NCI-H345 (cell line): ENCODE measurements around the gene TUBB1.
A peak's percentile ranks its signal among the peaks of the same experiment; 100 is the strongest.
"Not testable (repeated sequence)": the region's sequence is repeated elsewhere in the genome, so short reads cannot be mapped to it uniquely, and the experiment has no call there.

Experiments used
- DNase-seq: peaks from one replicate; lab custom pipeline; 2025; lab: John Stamatoyannopoulos, UW

Gene TUBB1

GRCh38 chr20:59022754-59023153 lies 3.5 kb downstream of the TUBB1 start:
- no peak for DNase-seq

- DNase-seq, result no peak
Observed at GRCh38 chr20:59023616-59024015, 4.4 kb downstream of the TUBB1 start.

DNA sequence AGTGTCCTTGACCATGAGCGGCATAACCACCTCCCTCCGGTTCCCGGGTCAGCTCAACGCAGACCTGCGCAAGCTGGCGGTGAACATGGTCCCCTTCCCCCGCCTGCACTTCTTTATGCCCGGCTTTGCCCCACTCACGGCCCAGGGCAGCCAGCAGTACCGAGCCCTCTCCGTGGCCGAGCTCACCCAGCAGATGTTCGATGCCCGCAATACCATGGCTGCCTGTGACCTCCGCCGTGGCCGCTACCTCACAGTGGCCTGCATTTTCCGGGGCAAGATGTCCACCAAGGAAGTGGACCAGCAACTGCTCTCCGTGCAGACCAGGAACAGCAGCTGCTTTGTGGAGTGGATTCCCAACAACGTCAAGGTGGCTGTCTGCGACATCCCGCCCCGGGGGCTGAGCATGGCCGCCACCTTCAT lies 4.9 kb downstream of the TUBB1 start:
- DNase-seq, result no peak

DNA sequence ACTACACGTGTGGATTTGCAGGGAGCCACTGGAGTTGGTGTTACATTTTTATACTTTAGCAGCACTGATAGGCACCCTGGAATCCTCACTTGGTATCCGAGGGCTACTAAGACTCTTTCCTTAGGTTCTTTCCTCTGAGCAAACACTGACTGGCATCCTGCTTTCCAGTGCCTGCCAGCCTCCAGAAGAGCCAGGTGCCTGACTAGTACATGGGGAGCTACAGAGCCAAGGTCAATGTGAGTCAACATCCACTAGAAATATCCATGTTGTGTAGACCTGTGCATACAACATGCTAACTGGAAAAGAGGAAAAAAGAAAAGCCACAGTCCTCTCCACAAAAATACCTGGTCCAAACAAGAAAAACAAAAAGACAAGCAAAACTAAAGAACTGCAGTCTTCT lies 5.9 kb downstream of the TUBB1 start:
- DNase-seq, result no peak

DNA sequence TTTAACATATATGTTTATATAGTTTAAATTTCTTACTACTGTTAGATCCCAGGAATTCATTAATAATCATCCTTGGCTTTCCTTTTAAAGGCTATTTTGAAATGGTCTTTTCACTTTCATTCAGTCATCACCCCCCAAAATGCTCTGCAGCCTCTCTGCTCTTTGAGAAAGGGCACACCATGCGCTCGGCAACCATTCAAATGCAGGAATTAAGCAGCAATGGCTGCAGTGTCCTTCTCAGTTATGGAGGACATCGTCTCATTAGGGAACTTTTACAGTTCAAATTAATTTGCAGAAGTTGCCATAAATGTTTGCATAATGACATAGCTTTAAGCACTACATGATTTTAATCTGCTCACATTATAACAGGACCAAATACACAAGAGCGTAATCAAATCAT lies 6.3 kb downstream of the TUBB1 start:
- no peak for DNase-seq

DNA sequence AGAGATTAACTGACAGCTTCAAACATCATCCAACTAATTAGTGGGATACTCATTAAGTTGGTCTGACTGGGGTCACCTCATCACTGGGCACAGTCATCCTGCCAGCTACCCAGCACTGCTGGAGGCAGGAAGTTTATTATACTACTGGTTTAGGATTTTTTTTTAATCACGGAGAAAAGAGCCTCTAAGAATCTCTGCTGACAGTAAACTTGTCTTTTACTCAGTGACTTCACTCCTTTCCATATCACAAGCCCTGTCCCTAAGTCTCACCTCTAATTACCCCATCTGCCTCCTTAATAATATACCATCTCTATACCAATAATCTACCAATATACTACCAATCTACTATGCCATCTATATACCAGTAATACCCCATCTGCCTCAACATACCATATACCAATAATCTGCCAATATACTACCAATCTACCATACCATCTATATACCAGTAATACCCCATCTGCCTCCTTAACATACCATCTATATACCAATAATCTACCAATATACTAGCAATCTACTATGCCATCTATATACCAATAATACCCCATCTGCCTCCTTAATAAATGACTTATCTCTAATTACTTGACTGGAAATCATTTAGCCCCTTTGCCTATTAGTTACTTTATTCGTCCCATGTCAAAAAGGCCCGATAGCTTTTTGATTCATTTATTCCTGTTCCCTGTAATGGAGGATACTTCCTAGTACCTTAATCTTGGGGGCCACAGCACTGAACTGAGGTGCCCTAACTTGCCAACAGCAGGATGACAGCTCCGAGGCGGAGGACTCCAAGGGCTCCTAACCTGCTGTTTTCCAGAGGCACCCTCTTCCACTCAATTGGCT lies 7.9 kb downstream of the TUBB1 start:
- DNase-seq, result no peak

GRCh38 chr20:59027741-59028320 lies 8.6 kb downstream of the TUBB1 start:
- DNase-seq, result no peak

DNA sequence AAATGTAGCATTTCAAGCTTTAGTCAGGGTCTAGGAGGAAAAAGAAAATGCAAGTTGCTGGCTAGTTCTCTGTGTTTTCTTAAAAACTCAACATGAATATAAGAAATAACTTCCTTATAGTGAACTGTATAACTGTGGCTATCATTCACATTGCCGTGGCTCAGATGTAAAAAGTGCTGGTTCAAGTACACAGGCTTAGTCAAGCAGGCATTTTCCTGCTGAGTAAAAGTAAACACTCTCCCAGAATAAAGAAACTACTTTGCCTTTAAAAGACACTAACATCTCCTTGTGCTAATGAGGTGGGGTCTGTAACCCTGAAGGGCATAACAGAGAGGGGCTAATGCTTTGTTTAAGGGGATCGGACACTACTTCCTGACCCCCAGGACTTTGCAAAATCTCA lies 9.6 kb downstream of the TUBB1 start:
- no peak for DNase-seq

DNA sequence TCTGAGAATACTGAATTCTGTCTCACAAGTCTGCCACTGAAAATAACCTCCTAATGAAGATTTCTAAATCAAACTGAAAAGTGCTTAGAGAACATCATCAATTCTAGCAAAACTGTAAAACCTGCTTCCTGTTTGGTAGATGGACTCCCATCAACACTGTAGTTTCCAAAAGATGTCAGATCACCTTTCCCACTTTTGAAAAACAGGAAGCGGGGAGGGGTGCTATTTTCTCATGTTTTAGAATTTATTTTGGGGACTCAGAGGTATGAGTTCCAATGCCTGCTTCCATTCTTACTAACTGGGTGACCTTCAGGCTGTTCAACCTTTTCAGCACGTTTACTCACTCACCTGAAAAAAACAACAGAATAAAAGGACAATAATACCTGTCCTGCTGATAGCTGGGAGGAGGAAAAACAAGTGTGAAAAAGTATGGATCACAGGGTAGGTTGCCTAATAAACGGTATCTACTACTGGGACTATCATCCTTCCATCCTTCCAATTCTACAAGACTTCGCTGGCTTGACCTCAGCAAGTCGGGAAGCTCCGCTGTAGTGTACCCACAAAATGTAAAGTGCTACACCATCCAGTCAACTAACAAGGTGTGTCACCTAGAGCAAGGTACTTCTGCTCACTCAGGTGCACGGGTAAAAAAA lies 11.8 kb downstream of the TUBB1 start:
- DNase-seq, result no peak

- peak; percentile 9 for DNase-seq
Observed at GRCh38 chr20:59031564-59032022, 12.4 kb downstream of the TUBB1 start.

GRCh38 chr20:59032023-59032712 lies 12.9 kb downstream of the TUBB1 start, which contains the start of gene ATP5F1E:
TSS of gene ATP5F1E (minus strand) at chr20:59032335. CDS start at chr20:59032251, 84 bp downstream.
- peak; percentile 99 for DNase-seq

GRCh38 chr20:59032713-59033059 lies 13.5 kb downstream of the TUBB1 start:
- DNase-seq, result peak; percentile 79

DNA sequence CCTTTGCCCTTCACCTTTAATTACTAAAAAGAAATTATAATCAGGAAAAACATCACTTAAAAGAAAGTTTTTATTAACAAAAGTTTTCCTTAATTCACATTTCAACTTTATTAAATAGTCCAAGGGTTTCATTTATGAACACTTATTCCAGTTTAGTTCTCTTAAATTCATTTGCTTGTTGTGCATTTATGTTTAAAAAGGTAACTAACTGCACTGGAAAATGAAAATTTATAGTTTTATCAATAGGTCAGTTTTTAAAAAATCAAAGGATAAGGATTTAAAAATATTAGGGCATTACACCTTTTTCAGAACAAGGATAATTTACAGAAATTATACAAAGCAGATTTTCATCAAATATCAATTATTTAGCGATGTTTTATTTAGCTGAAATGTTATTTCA lies 13.9 kb downstream of the TUBB1 start:
- DNase-seq, result no peak

DNA sequence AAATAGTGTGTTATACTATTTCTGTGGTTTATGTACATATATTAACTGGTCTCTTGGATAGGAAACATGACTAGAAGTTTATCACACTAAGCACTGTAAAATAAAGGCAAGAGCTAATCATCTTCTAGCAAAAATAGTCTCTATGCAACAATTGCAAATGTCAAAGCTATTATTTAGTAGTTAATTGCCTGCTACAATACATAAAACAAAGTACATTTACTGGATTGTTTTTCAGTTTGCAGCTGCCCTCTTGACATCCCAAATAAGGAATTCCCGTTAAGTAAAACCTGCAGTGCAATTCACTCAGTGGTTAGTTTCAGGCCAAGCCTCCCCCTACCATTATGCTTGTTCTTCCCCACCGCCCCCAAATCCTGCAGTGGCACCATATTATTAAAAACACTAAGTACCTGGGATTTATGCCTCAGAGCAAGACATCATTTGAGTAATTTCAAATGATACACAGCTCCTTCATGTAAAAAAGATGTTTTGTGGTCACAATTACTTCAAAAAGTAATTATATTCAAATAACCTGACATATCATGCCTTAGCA lies 14.5 kb downstream of the TUBB1 start:
- no peak for DNase-seq

DNA sequence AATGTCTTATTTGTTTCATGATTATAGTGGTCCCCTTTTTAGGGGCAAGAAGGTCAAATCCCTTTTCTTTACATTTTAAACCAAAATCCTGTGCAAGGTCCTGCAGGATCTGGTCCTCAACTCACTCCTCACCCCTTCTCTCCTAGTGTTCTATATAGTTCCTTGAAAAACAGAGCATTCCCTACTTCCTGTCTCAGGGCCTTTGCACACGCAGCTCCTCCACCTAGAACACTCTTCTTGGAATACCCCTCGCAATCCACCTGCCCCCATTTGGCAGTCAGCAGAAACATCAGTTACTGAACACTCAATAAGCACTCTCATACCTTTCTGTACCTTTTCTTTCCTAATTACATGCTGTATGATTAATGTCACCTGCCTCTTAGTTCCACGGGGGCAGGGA lies 16.2 kb downstream of the TUBB1 start:
- no peak for DNase-seq

- DNase-seq, result no peak
Observed at GRCh38 chr20:59037386-59037785, 18.2 kb downstream of the TUBB1 start.

DNA sequence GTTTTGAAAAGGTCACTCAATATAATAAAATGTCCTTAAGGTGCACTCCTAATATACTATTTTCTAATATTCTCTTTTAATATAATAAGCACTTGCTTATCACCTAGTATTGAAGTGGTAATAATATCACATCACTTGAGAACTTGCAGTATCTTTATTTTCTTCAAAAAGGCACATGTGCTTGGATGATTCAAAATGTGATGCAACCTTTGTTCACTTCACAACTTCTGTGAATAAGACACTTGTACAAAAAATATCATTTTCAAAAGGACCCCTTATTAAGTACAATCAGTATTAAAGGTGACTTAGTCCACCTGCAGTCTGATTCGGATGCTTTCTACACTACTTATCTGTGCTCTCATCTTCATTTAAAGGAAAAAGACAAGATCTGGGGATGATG lies 20.0 kb downstream of the TUBB1 start:
- DNase-seq, result no peak

DNA sequence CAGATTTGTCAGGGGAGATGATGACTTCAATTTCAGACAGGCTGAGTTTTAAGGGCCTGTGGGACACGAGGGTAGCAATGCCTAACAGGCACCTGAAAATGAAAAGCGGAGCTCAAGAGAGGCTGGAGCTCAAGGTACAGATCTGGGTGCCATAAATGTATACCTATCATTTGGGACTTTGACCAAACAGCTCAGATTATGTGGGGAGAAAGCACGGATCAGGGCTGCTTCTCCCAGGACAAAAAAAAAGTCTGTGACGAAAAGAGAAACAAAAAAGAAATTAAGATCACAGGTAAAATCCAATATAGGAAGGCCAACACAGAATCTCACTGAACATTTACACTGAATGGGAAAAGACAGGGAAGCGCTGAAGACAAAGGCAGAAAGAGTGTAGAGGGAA lies 21.4 kb downstream of the TUBB1 start:
- DNase-seq, result no peak

DNA sequence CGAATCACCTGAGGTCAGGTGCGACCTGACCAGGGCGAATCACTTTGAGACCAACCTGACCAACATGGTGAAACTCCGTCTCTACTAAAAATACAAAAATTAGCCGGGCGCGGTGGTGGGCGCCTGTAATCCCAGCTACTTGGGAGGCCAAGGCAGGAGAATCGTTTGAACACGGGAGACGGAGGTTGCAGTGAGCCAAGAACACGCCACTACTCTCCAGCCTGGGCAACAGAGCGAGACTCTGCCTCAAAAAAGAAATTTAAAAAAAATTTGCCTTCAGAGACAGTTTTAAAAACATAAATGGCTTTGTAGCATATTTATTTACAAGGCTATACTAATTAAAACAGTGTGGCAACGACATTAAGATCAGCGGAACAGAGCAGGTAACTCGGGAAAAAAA lies 22.3 kb downstream of the TUBB1 start:
- not testable (repeated sequence) for DNase-seq

DNA sequence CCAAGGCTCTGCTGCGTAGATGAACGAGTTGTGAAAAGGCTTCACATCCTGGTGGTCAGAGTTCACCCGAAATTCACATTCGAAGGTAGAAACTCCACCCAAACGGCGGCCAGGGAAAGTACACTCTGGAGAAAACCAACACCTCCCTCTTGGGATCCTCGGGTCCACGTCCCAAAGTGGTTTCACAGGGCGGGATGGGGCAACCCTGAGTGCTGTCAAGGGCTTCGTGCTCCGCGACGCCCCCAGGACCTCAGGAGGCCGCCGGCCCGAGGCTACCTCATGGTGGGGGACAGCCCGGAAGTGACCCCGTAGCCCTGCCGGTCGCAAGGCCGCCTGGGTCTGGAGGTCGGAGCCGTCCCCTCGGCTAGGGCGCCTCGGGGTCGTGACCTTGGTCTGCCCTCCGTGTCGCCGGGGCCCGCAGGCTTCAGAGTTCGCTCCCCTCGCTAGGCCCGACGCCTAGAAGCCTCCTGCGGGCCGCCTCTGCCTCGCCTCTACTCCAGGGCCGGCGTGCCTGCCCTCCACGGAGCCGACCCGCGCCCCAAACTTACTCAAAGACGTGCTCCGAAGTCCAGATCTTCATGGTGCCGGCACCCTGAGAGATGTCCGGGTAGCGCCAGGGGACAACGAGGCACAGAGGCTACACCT lies 23.0 kb downstream of the TUBB1 start, which contains the start of gene PRELID3B:
Gene PRELID3B, minus strand, starts transcription at position 636 of the 645 bp plus-strand sequence. Its CDS starts 56 bp downstream, at position 580.
- DNase-seq, result peak; percentile 34

GRCh38 chr20:59042796-59043631 lies 23.8 kb downstream of the TUBB1 start:
- peak; percentile 97 for DNase-seq
